ENCODE measurements around the gene ANKRD31.

- no peak for TF ChIP-seq CTCF (IDR thresholded peaks at IDR 0.05)
- TF ChIP-seq EP300 (IDR thresholded peaks at IDR 0.05; ENCODE audit: low read depth) = no peak
- no peak for TF ChIP-seq POLR2A (IDR thresholded peaks at IDR 0.05)
Observed at GRCh38 chr5:75274486-75274885, 37.8 kb upstream of the ANKRD31 start.
